IPS-15b (cell line): ENCODE data around the gene RRAD.
"Not testable (repeated sequence)": the region's sequence is repeated elsewhere in the genome, so short reads cannot be mapped to it uniquely, and the experiment has no call there.

Source experiments
- H3K27me3 ChIP-seq: one replicate; pipeline ENCODE4 v1.6.1; 2013; ENCODE audit warnings: low read length; ENCODE audit not compliant: control insufficient read depth, insufficient read depth
- H3K36me3 ChIP-seq: one replicate; pipeline ENCODE4 v1.6.1; 2013; ENCODE audit warnings: low read length; ENCODE audit not compliant: control insufficient read depth, insufficient read depth
- H3K4me1 ChIP-seq: one replicate; pipeline ENCODE4 v1.6.1; 2013; ENCODE audit warnings: mild to moderate bottlenecking, low read length; ENCODE audit not compliant: control insufficient read depth, insufficient read depth
- H3K4me3 ChIP-seq: one replicate; pipeline ENCODE4 v1.5.1; 2013; ENCODE audit warnings: low read depth, low read length
- H3K9ac ChIP-seq: one replicate; pipeline ENCODE4 v1.6.1; 2013; ENCODE audit warnings: low read depth, mild to moderate bottlenecking, low read length
- H3K9me3 ChIP-seq: one replicate; pipeline ENCODE4 v1.6.1; 2013; ENCODE audit warnings: mild to moderate bottlenecking, low read length; ENCODE audit not compliant: control insufficient read depth, insufficient read depth

Gene RRAD

GRCh38 chr16:66948134-66948836, 22.9 kb upstream of the RRAD start:
- H3K27me3 ChIP-seq: peaks cover 36% of the 10 kb centered on the region
- H3K4me1 ChIP-seq: no peaks in the 10 kb centered on the region
- no peaks in the 10 kb centered on the region for H3K36me3 ChIP-seq
- H3K9ac ChIP-seq: no peak overlapping the region
- peak overlapping the region; percentile 54 for H3K4me3 ChIP-seq
- no peaks in the 10 kb centered on the region for H3K9me3 ChIP-seq

- Histone ChIP-seq H3K4me1 (no peaks in the 10 kb centered on the region), H3K9ac (no peak overlapping the region), H3K4me3 (peak overlapping the region; percentile 54), H3K9me3 (no peaks in the 10 kb centered on the region), H3K36me3 (no peaks in the 10 kb centered on the region), H3K27me3 (peaks cover 36% of the 10 kb centered on the region)
Measured at GRCh38 chr16:66947302-66948065, 22.1 kb upstream of the RRAD start.

GRCh38 chr16:66946974-66947301, 21.6 kb upstream of the RRAD start:
- peaks cover 2% of the 10 kb centered on the region for H3K36me3 ChIP-seq
- H3K9ac ChIP-seq: no peak overlapping the region
- no peaks in the 10 kb centered on the region for H3K9me3 ChIP-seq
- H3K27me3 ChIP-seq: peaks cover 34% of the 10 kb centered on the region
- no peak overlapping the region for H3K4me3 ChIP-seq
- H3K4me1 ChIP-seq: no peaks in the 10 kb centered on the region

- Histone ChIP-seq H3K9ac (no peak overlapping the region), H3K27me3 (peaks cover 34% of the 10 kb centered on the region), H3K9me3 (no peaks in the 10 kb centered on the region), H3K36me3 (peaks cover 6% of the 10 kb centered on the region), H3K4me3 (no peak overlapping the region), H3K4me1 (no peaks in the 10 kb centered on the region)
Measured at GRCh38 chr16:66946541-66946940, 21.2 kb upstream of the RRAD start.

- no peak overlapping the region for H3K9ac ChIP-seq
- H3K36me3 ChIP-seq: peaks cover 12% of the 10 kb centered on the region
- H3K4me3 ChIP-seq: no peak overlapping the region
- H3K27me3 ChIP-seq: peaks cover 34% of the 10 kb centered on the region
- no peaks in the 10 kb centered on the region for H3K4me1 ChIP-seq
- H3K9me3 ChIP-seq: no peaks in the 10 kb centered on the region
Measured at GRCh38 chr16:66945939-66946338, 20.6 kb upstream of the RRAD start.

GRCh38 chr16:66944971-66945370, 19.6 kb upstream of the RRAD start:
- not testable (repeated sequence) for H3K4me1 ChIP-seq

GRCh38 chr16:66944054-66944441, 18.7 kb upstream of the RRAD start:
- peaks cover 20% of the 10 kb centered on the region for H3K36me3 ChIP-seq
- H3K9ac ChIP-seq: no peak overlapping the region
- H3K27me3 ChIP-seq: peaks cover 18% of the 10 kb centered on the region
- H3K4me1 ChIP-seq: no peaks in the 10 kb centered on the region
- no peaks in the 10 kb centered on the region for H3K9me3 ChIP-seq
- no peak overlapping the region for H3K4me3 ChIP-seq

More at GRCh38 chr16:66944971-66945370, 19.6 kb upstream of the RRAD start:
- H3K9me3 ChIP-seq, H3K4me3 ChIP-seq, H3K9ac ChIP-seq: not testable (repeated sequence)
- peaks cover 28% of the 10 kb centered on the region for H3K27me3 ChIP-seq
- peaks cover 20% of the 10 kb centered on the region for H3K36me3 ChIP-seq

- no peak overlapping the region for H3K9ac ChIP-seq
- H3K27me3 ChIP-seq: peaks cover 13% of the 10 kb centered on the region
- H3K4me1 ChIP-seq: no peaks in the 10 kb centered on the region
- H3K36me3 ChIP-seq: peaks cover 20% of the 10 kb centered on the region
- H3K4me3 ChIP-seq: no peak overlapping the region
- H3K9me3 ChIP-seq: no peaks in the 10 kb centered on the region
Measured at GRCh38 chr16:66943426-66944053, 18.2 kb upstream of the RRAD start.

- H3K9me3 ChIP-seq: no peaks in the 10 kb centered on the region
- H3K4me3 ChIP-seq: no peak overlapping the region
- no peaks in the 10 kb centered on the region for H3K4me1 ChIP-seq
- peaks cover 8% of the 10 kb centered on the region for H3K27me3 ChIP-seq
- H3K9ac ChIP-seq: no peak overlapping the region
- peaks cover 20% of the 10 kb centered on the region for H3K36me3 ChIP-seq
Measured at GRCh38 chr16:66942981-66943380, 17.6 kb upstream of the RRAD start.

GRCh38 chr16:66940236-66940635, 14.9 kb upstream of the RRAD start:
- peaks cover 23% of the 10 kb centered on the region for H3K36me3 ChIP-seq
- no peak overlapping the region for H3K4me3 ChIP-seq
- no peaks in the 10 kb centered on the region for H3K4me1 ChIP-seq
- no peaks in the 10 kb centered on the region for H3K9me3 ChIP-seq
- no peak overlapping the region for H3K9ac ChIP-seq
- peaks cover 3% of the 10 kb centered on the region for H3K27me3 ChIP-seq

- Histone ChIP-seq H3K4me1 (no peaks in the 10 kb centered on the region), H3K9ac (no peak overlapping the region), H3K4me3 (no peak overlapping the region), H3K36me3 (peaks cover 26% of the 10 kb centered on the region), H3K9me3 (no peaks in the 10 kb centered on the region), H3K27me3 (peaks cover 6% of the 10 kb centered on the region)
Measured at GRCh38 chr16:66939366-66939765, 14.0 kb upstream of the RRAD start.
